ENCODE results near the gene PCMT1. TPM values are rescaled to one million over a fixed set of nuclear protein-coding genes. Genes with fewer than 3 reads are reported as not detected.
A peak's percentile ranks its signal among the peaks of the same experiment; 100 is the strongest.
"Not testable (repeated sequence)": the region's sequence is repeated elsewhere in the genome, so short reads cannot be mapped to it uniquely, and the experiment has no call there.

The PCMT1 gene
- total RNA-seq, 2 donors from 2014 or later = 32.4 to 32.9 TPM

- Mint-ChIP-seq H3K27ac (peak overlapping the region; percentile 87), H3K36me3 (ENCODE audit: low read depth) (peaks cover 6% of the 10 kb centered on the region), H3K27me3 (no peaks in the 10 kb centered on the region), H3K4me1 (peaks cover 16% of the 10 kb centered on the region), H3K4me3 (no peak overlapping the region)
- no peaks in the 10 kb centered on the region for H3K9me3 ChIP-seq (ENCODE audit: control insufficient read depth, low read length, poor library complexity, severe bottlenecking)
- no peak for ATAC-seq
- DNase-seq = no peak
These were observed 20.9 kb upstream of the PCMT1 start for GRCh38 chr6:149728499-149729234.

GRCh38 chr6:149729824-149730223, 19.7 kb upstream of the PCMT1 start:
- no peak for ATAC-seq
- Mint-ChIP-seq H3K27ac (no peak overlapping the region), H3K4me3 (no peak overlapping the region), H3K4me1 (peaks cover 13% of the 10 kb centered on the region), H3K27me3 (no peaks in the 10 kb centered on the region), H3K36me3 (ENCODE audit: low read depth) (peaks cover 4% of the 10 kb centered on the region)
- no peaks in the 10 kb centered on the region for H3K9me3 ChIP-seq (ENCODE audit: control insufficient read depth, low read length, poor library complexity, severe bottlenecking)
- DNase-seq = no peak

- no peak overlapping the region for H3K4me3 Mint-ChIP-seq
- H3K36me3 Mint-ChIP-seq (ENCODE audit: low read depth) = peaks cover 4% of the 10 kb centered on the region
- ATAC-seq = no peak
- H3K9me3 ChIP-seq (ENCODE audit: control insufficient read depth, low read length, poor library complexity, severe bottlenecking) = no peaks in the 10 kb centered on the region
- no peaks in the 10 kb centered on the region for H3K27me3 Mint-ChIP-seq
- no peak for DNase-seq
- peaks cover 9% of the 10 kb centered on the region for H3K4me1 Mint-ChIP-seq
- no peak overlapping the region for H3K27ac Mint-ChIP-seq
These were observed 16.3 kb upstream of the PCMT1 start for GRCh38 chr6:149733089-149733720.

- Mint-ChIP-seq H3K36me3 (ENCODE audit: low read depth) (peaks cover 3% of the 10 kb centered on the region), H3K27ac (no peak overlapping the region), H3K27me3 (no peaks in the 10 kb centered on the region), H3K4me3 (no peak overlapping the region), H3K4me1 (peaks cover 3% of the 10 kb centered on the region)
- ATAC-seq (no peak), DNase-seq (no peak)
- no peaks in the 10 kb centered on the region for H3K9me3 ChIP-seq (ENCODE audit: control insufficient read depth, low read length, poor library complexity, severe bottlenecking)
These were observed 14.6 kb upstream of the PCMT1 start for GRCh38 chr6:149734915-149735314.

- not testable (repeated sequence) for H3K36me3 Mint-ChIP-seq (ENCODE audit: low read depth); H3K9me3 ChIP-seq (ENCODE audit: control insufficient read depth, low read length, poor library complexity, severe bottlenecking); DNase-seq; ATAC-seq; H3K27me3 Mint-ChIP-seq
- Mint-ChIP-seq H3K27ac (peak overlapping the region; percentile 95), H3K4me3 (peak overlapping the region; percentile 96), H3K4me1 (peaks cover 17% of the 10 kb centered on the region)
These were observed 4.3 kb upstream of the PCMT1 start for GRCh38 chr6:149745252-149745651.

GRCh38 chr6:149746147-149746946, 3.2 kb upstream of the PCMT1 start, which contains the start of gene NUP43:
TSS of gene NUP43 (minus strand) at chr6:149746529. CDS start at chr6:149746495, 34 bp downstream.
- Mint-ChIP-seq H3K36me3 (ENCODE audit: low read depth) (no peaks in the 10 kb centered on the region), H3K4me3 (peak within 1 kb of the TSS; percentile 96), H3K27ac (peak within 1 kb of the TSS; percentile 95), H3K27me3 (no peaks in the 10 kb centered on the region), H3K4me1 (peaks cover 21% of the 10 kb centered on the region)
- H3K9me3 ChIP-seq (ENCODE audit: control insufficient read depth, low read length, poor library complexity, severe bottlenecking) = no peaks in the 10 kb centered on the region
- peak; percentile 71 to 82 (median 80) for DNase-seq
- peak; percentile 77 for ATAC-seq

- H3K9me3 ChIP-seq (ENCODE audit: control insufficient read depth, low read length, poor library complexity, severe bottlenecking); H3K36me3 Mint-ChIP-seq (ENCODE audit: low read depth); ATAC-seq; H3K27me3 Mint-ChIP-seq; DNase-seq: not testable (repeated sequence)
- Mint-ChIP-seq H3K4me1 (peaks cover 24% of the 10 kb centered on the region), H3K27ac (peak overlapping the region; percentile 95), H3K4me3 (peak overlapping the region; percentile 90)
These were observed 403 bp upstream of the PCMT1 start for GRCh38 chr6:149749082-149749593.

- H3K4me1 Mint-ChIP-seq = peaks cover 24% of the 10 kb centered on the region
- ATAC-seq (peak; percentile 17), DNase-seq (peak in 2 of 3 donors; percentile 37 to 44)
These were observed 632 bp downstream of the PCMT1 start for GRCh38 chr6:149750136-149750609.

GRCh38 chr6:149751239-149751638, 1.7 kb downstream of the PCMT1 start:
- Mint-ChIP-seq H3K27me3 (no peaks in the 10 kb centered on the region), H3K36me3 (ENCODE audit: low read depth) (no peaks in the 10 kb centered on the region), H3K4me3 (peak overlapping the region; percentile 47), H3K27ac (peak overlapping the region; percentile 56), H3K4me1 (peaks cover 22% of the 10 kb centered on the region)
- no peak for DNase-seq
- ATAC-seq = no peak
- H3K9me3 ChIP-seq (ENCODE audit: control insufficient read depth, low read length, poor library complexity, severe bottlenecking) = no peaks in the 10 kb centered on the region

More at GRCh38 chr6:149750136-149750609, 632 bp downstream of the PCMT1 start:
- Mint-ChIP-seq H3K4me3 (peak overlapping the region; percentile 90), H3K27ac (peak overlapping the region; percentile 56), H3K27me3 (no peaks in the 10 kb centered on the region), H3K36me3 (ENCODE audit: low read depth) (no peaks in the 10 kb centered on the region)
- H3K9me3 ChIP-seq (ENCODE audit: control insufficient read depth, low read length, poor library complexity, severe bottlenecking) = no peaks in the 10 kb centered on the region

GRCh38 chr6:149751920-149752319, 2.4 kb downstream of the PCMT1 start:
- H3K4me3 Mint-ChIP-seq = peak overlapping the region; percentile 19
- H3K9me3 ChIP-seq (ENCODE audit: control insufficient read depth, low read length, poor library complexity, severe bottlenecking) = not testable (repeated sequence)

GRCh38 chr6:149752600-149753373, 3.2 kb downstream of the PCMT1 start:
- DNase-seq = no peak
- Mint-ChIP-seq H3K27ac (peak overlapping the region; percentile 41), H3K36me3 (ENCODE audit: low read depth) (no peaks in the 10 kb centered on the region), H3K4me1 (peaks cover 16% of the 10 kb centered on the region), H3K4me3 (no peak overlapping the region), H3K27me3 (no peaks in the 10 kb centered on the region)
- no peak for ATAC-seq
- H3K9me3 ChIP-seq (ENCODE audit: control insufficient read depth, low read length, poor library complexity, severe bottlenecking) = no peaks in the 10 kb centered on the region

More at GRCh38 chr6:149751920-149752319, 2.4 kb downstream of the PCMT1 start:
- H3K36me3 Mint-ChIP-seq (ENCODE audit: low read depth); H3K27ac Mint-ChIP-seq; ATAC-seq; H3K27me3 Mint-ChIP-seq; DNase-seq: not testable (repeated sequence)
- peaks cover 16% of the 10 kb centered on the region for H3K4me1 Mint-ChIP-seq

GRCh38 chr6:149753374-149753637, 3.8 kb downstream of the PCMT1 start:
- not testable (repeated sequence) for H3K36me3 Mint-ChIP-seq (ENCODE audit: low read depth); H3K4me3 Mint-ChIP-seq; H3K27me3 Mint-ChIP-seq; DNase-seq; ATAC-seq; H3K9me3 ChIP-seq (ENCODE audit: control insufficient read depth, low read length, poor library complexity, severe bottlenecking)
- peak overlapping the region; percentile 41 for H3K27ac Mint-ChIP-seq
- peaks cover 16% of the 10 kb centered on the region for H3K4me1 Mint-ChIP-seq
